RCC 7860 (cell line): ENCODE measurements around the gene TSHZ1.

Experiments used
- DNase-seq: peaks from one replicate; pipeline ENCODE4 v3.0.0-alpha.2; 2015; ENCODE audit warnings: low spot score
- FAIRE-seq: peaks from 2 replicates; lab custom pipeline; 2012; peaks lifted over from hg19 to GRCh38; lab: Jason Lieb, UNC

TSHZ1 gene

GRCh38 chr18:75265872-75266271 lies 55.3 kb downstream of the TSHZ1 start:
- no peak for DNase-seq
- FAIRE-seq, result no peak

GRCh38 chr18:75267643-75268363 lies 57.2 kb downstream of the TSHZ1 start:
- FAIRE-seq, result no peak
- no peak for DNase-seq

GRCh38 chr18:75268364-75268646 lies 57.7 kb downstream of the TSHZ1 start:
- DNase-seq (no peak), FAIRE-seq (no peak)

GRCh38 chr18:75269124-75269680 lies 58.6 kb downstream of the TSHZ1 start:
- FAIRE-seq (no peak), DNase-seq (no peak)

- no peak for FAIRE-seq
These were observed 59.1 kb downstream of the TSHZ1 start for GRCh38 chr18:75269696-75270095.

GRCh38 chr18:75271952-75272351 lies 61.4 kb downstream of the TSHZ1 start:
- FAIRE-seq (no peak), DNase-seq (no peak)

More at GRCh38 chr18:75269696-75270095, 59.1 kb downstream of the TSHZ1 start:
- no peak for DNase-seq

GRCh38 chr18:75273817-75274216 lies 63.2 kb downstream of the TSHZ1 start:
- FAIRE-seq, result no peak

GRCh38 chr18:75275226-75275625 lies 64.6 kb downstream of the TSHZ1 start:
- no peak for DNase-seq
- FAIRE-seq, result no peak

More at GRCh38 chr18:75273817-75274216, 63.2 kb downstream of the TSHZ1 start:
- no peak for DNase-seq

GRCh38 chr18:75276818-75277609 lies 66.4 kb downstream of the TSHZ1 start:
- DNase-seq, result no peak
- no peak for FAIRE-seq

GRCh38 chr18:75277610-75277928 lies 67.0 kb downstream of the TSHZ1 start:
- FAIRE-seq (no peak), DNase-seq (no peak)

- no peak for FAIRE-seq
- DNase-seq, result no peak
These were observed 68.8 kb downstream of the TSHZ1 start for GRCh38 chr18:75279381-75279780.

GRCh38 chr18:75280427-75281280 lies 70.1 kb downstream of the TSHZ1 start:
- FAIRE-seq, result no peak
- no peak for DNase-seq

GRCh38 chr18:75282746-75283145 lies 72.1 kb downstream of the TSHZ1 start:
- FAIRE-seq, result no peak
- no peak for DNase-seq

GRCh38 chr18:75283731-75284130 lies 73.1 kb downstream of the TSHZ1 start:
- DNase-seq (no peak), FAIRE-seq (no peak)

- no peak for FAIRE-seq
- no peak for DNase-seq
These were observed 74.0 kb downstream of the TSHZ1 start for GRCh38 chr18:75284566-75284965.

GRCh38 chr18:75285876-75286275 lies 75.3 kb downstream of the TSHZ1 start:
- FAIRE-seq (no peak), DNase-seq (no peak)

- FAIRE-seq (no peak), DNase-seq (no peak)
These were observed 76.4 kb downstream of the TSHZ1 start for GRCh38 chr18:75287006-75287405.

- DNase-seq (no peak), FAIRE-seq (no peak)
These were observed 77.1 kb downstream of the TSHZ1 start for GRCh38 chr18:75287700-75288099.

GRCh38 chr18:75289761-75290160 lies 79.2 kb downstream of the TSHZ1 start:
- DNase-seq, result no peak
- FAIRE-seq, result no peak

GRCh38 chr18:75290737-75291358 lies 80.3 kb downstream of the TSHZ1 start:
- DNase-seq (no peak), FAIRE-seq (no peak)

GRCh38 chr18:75291460-75291859 lies 80.9 kb downstream of the TSHZ1 start:
- DNase-seq (no peak), FAIRE-seq (no peak)
